HT1080 (cell line): ENCODE data around the gene C1QL3. TPM values are rescaled to one million over a fixed set of nuclear protein-coding genes. Genes with fewer than 3 reads are reported as not detected.

Experiments used
- DNase-seq: peaks from one replicate; pipeline ENCODE4 v3.0.0-alpha.2; 2015; ENCODE audit warnings: low read depth
- small RNA-seq: library from RNA; depleted of rRNA; stranded (forward); fragments of <200 nt; gene quantifications from one replicate; pipeline ENCODE3, GENCODE V24; 2014
- total RNA-seq: library from RNA; depleted of rRNA; stranded (reverse); fragments of >200 nt; shearing (Covaris generic); gene quantifications from 2 replicates; pipeline ENCODE4 v1.2.3, GENCODE V29; 2014; rRNA removed

C1QL3 gene
- total RNA-seq, 1 experiment from 2014 or later = 0.05 TPM

DNA sequence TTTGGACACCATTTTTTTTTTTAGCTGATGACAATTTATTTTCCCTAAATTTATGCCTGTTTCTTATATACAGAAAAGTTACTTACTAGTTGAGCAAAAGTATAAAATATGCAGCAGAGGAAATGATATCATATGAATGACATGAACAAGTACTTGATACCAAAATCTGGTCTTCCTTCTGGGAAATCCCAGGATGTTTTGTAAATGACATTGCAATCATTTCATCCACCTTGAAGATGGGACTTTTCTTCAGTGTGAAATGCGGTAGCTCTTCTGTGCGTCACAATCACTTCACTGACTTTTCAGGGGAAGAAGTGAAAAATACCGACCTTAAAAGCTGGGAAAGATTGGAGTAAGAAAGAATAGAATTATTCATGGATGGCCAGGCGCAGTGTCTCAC lies 23.8 kb downstream of the C1QL3 start:
- no peak for DNase-seq

DNA sequence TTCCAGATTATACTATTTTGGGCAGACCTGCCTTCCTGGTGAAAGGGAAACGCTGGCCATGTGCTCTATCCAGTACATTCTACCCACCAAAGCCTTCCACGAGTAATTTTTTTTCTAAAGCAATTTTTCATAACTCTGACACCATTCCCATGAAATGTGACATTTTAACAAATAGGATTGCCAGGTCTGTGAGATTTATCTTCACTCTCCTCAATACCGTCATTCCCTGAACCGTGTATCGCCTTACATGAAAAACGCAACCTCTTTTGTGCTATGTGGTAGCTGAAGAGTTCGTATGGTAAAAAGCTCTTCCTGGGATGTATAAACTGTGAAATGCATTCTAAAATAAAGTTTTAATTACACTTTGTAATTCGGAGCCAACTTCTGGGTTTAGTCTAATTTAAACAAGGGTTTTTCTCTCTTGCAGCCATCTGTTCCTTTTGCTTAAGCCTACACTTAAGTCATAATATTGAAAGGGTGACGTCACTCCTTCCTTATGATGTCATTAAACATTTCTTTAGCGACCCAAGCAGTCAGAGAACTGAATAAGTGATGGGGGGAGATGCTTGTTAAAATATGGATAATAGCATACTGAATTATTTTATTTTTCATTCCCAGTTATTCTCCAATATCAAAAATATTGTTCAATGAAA lies 27.7 kb downstream of the C1QL3 start:
- DNase-seq = no peak

DNA sequence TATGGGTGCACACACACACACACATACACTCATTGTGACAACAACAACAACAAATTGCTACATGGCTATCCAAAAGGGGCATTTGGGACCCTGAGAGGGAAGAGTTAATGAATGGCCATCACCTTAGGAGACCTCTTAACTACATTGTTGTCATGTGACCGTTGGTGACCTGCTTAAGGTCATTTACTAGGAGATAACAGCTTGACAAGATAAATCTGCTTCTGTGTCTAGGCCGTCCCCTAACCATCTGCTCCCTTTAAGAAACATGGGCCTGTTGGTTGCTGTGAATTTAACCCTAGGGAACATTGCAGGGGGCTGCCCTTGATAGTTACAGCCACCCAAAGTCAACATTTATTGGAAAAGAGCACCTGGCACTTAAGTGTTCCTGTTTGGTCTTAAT lies 29.7 kb downstream of the C1QL3 start:
- no peak for DNase-seq

DNA sequence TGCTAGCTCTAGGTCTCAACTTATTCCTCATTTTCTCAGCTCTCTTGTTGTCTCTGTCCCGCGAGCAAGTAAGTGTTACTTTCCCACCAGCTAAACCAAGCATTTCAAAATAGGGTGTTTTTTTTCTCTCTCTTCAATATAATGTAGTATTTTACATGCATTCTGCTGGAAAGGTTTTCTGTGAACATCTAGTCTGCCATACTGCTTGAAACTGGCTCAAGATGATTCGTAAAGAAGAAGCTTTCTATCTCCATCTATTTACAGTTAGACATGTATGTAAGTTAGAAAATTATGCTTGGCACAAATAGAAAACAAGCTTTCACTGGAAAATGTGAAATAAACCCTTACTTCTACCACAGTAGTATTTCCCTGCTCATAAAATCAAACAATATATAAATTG lies 31.2 kb downstream of the C1QL3 start:
- no peak for DNase-seq

DNA sequence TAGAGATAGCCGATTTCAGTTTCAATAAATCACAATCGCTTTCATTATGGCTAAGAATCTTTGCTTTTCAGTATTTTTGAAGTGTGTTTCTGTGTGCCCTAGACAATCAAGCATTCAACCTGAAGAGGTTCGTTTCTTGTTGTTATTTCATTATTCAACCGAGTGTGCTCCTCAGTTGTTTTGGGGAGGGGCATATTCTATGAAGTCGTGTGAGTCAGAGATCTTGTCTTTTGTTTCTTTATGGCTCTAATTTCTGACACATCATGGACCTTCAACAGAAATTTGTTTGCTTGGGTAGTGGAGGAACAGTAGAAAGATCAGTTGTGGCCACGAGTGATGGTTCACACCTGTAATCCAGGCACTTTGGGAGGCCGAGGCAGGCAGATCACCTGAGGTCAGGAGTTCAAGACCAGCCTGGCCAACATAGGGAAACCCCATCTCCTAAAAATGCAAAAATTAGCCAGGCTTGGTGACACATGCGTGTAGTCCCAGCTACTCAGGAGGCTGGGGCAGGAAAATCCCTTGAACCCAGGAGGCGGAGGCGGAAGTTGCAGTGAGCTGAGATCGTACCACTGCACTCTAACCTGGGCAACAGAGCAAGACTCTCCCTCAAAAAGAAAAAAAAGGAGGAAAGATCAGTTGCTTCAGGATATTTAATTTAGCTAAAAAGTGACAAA lies 38.3 kb downstream of the C1QL3 start:
- no peak for DNase-seq

DNA sequence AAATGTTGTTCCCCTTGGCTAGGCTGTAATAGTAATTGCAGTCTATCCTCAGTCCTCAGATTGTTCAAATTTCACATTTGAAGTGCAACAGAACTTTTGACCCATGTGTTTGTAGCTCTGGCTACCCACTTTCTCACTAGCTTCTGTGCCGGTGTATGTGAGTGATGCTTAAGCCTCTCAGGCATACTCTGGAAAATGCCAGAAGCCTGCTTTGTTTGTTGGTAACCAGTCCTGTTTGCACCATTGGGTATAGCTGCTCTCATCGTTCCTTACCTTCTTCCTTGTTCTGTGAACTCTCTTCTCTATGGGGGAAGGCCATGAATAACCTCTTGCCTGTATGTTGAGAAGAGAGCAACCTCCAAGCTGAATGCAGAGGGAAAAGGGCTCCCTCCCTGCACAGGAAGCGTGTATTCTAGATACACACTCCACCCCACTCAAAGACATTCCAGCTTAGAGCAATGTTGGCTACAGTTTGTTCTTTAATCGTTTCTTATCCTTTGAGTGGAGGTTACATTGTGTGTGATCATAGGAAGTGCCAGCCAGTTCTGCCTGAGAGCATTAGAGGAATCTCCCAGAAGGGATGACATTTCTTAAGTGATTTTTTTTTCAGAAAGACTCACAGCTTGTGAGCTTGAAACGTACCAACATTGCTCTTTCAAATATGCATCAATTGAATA lies 40.5 kb downstream of the C1QL3 start:
- no peak for DNase-seq

DNA sequence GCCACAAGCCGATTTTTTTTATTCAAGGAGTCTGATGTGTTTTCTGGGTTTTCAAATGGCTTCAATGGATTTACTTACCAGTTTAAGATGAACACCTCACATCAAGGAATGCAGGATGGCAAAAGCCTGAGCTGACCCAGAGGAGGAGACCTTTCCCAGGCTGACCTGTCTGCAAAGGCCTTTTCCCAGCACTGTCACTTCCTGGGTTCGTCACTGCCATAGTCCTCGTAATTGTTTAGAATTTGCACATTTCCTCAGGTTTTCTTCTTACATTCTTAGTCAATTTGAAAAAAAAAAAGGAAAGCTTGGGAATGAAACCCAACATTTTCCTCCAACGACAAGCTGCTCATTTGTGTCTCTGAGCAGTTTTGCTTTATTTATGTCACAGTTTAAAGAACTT lies 42.9 kb downstream of the C1QL3 start:
- DNase-seq = peak; percentile 65

DNA sequence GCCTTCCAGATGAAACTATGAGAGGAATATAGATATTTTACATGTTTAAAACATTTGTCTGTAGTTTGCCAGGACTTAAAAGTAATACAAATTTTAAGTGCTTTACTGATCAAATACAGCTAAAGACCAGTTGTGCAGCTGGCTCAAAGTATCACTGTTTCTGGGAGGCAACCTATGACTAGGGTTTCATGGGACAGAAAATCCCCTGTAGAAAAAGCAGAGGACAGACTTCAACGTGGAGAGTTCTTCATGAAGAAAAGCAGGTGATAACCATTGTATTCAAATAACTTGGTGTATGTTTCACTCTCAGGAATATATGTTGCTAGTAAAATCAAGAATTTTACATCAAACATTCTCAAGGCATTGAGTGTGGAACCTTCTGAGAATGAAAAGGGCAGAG lies 43.9 kb downstream of the C1QL3 start:
- no peak for DNase-seq

DNA sequence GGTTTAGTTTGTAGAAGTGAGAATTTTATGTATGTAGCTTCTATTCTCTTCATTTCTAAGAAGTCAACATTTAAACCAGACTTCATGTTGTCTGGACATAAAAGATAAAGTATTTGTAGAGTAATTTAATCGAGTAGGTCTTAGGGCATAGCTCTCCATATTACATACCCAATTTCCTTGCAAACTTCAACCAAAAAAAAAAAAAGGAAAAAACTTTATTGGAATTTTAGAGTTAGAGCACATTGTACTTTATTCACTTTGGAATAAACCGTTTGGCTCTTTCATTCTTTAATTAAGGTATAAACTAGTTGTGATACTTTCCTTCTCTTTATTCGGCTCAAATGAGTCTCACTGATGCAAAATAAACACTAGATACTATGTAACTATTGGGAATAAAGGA lies 48.9 kb downstream of the C1QL3 start:
- no peak for DNase-seq

DNA sequence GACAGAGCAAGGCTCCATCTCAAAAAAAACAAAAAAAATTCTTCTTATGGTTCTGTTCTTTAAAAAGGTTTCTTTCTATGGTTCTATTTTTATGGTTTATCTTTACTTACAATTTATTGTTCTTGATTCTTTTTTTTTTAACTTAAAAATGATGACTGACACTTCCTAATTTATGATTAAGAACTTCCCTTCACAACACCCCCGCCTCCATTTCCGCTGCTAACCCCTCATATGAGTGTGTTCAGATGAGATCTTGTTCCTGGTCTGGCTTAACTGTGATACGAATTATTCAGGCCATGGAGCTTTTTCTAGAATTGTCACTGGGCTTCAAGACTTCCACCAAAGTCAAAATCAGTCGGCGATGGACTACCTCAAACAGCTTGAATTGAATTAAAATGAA lies 50.9 kb downstream of the C1QL3 start:
- DNase-seq = no peak

DNA sequence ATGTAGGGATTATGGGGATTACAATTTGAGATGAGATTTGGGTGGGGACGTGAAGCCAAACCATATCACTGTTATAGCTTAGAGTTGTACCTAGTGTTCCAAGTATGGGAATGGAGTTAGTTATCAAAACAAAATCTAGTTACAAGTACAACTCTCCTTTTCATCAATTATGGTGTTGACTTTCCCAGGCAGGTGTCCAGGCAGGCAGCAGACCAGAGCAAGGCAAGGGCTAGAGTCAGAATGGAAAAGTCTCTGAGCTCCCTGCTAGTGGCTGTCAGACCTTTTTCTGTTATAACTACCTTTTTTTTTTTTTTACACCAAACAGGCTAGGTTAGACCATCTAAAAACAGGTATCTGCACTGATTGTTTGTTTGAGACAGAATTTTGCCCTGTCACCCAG lies 55.7 kb downstream of the C1QL3 start:
- no peak for DNase-seq

Small RNA genes lying within 50 kb of the gene (small RNA-seq; reads per million reads assigned to genes)
- gene RNU2-18P = 0.68 reads per million, percentile 64 among the genes with 10 or more reads in this experiment

Other genes with a start within 250 kb of the C1QL3 start
- gene PTER, start 84.9 kb downstream of the C1QL3 start, total RNA-seq = 5.8 and 9.5 TPM in 2 replicates